HCT116 (cell line): Measurements from ENCODE around the gene DRC7. TPM values are rescaled to one million over a fixed set of nuclear protein-coding genes. Genes with fewer than 3 reads are reported as not detected.

ENCODE experiments used
- ATAC-seq: fragments of 200-7000 bp; cut with Tn5 transposase; 2 replicates; pipeline ENCODE4 v1.9.1; 2020; ENCODE audit warnings: mild to moderate bottlenecking, moderate library complexity
- BruUV-seq: library from RNA; stranded (reverse); fragments of 400-500 nt; replicated peaks from 2 replicates; lab custom pipeline; 2021; lab: Mats Ljungman, UMichigan
- CTCF ChIA-PET: fragments of 300-600 bp; sonication (Branson Sonifier 250); formaldehyde crosslinking; loops from one replicate; lab custom pipeline; 2021; ENCODE audit warnings: antibody characterized with exemption; lab: Charles Lee
- POLR2A ChIA-PET: fragments of 300-600, 350-600 bp; sonication (Branson Sonifier 250); formaldehyde crosslinking; loops from one replicate; lab custom pipeline; 2021; ENCODE audit warnings: antibody characterized with exemption; lab: Charles Lee
- RAD21 ChIA-PET, 2 experiments: fragments of 300-600 bp; sonication (Branson Sonifier 250); formaldehyde crosslinking; loops; one replicate each; lab custom pipeline; 2023; ENCODE audit warnings: low total read pairs in 2 of 2; ENCODE audit not compliant: uncharacterized antibody in 2 of 2, unreplicated experiment in 2 of 2, low non-redundant PET in 1 of 2; lab: Charles Lee
- DNase-seq: peaks from one replicate; pipeline ENCODE4 v3.0.0-alpha.2; 2010; ENCODE audit warnings: low read depth, low spot score
- H2AFZ ChIP-seq: fragments of 200-600 bp; shearing (Covaris generic), sonication (generic); 2 replicates; pipeline ENCODE4 v1.6.1; 2017; ENCODE audit warnings: low read depth, mixed run types, mixed read lengths, antibody characterized with exemption, low read length; ENCODE audit not compliant: poor library complexity, severe bottlenecking
- H3K27ac ChIP-seq: 2 replicates; pipeline ENCODE4 v1.5.1; 2012; ENCODE audit warnings: low read depth, low read length
- H3K27me3 ChIP-seq: fragments of 200-600 bp; sonication (generic); 2 replicates; pipeline ENCODE4 v1.6.1; 2016; ENCODE audit warnings: mixed run types, low read length, mixed read lengths; ENCODE audit not compliant: insufficient read depth
- H3K36me3 ChIP-seq, 2 experiments: fragments of 200-500 bp in 1 of 2; fragments of 200-600 bp in 1 of 2; sonication (Bioruptor generic) in 1 of 2; sonication (generic) in 1 of 2; 2 replicates each; pipeline versions ENCODE4 v1.5.1 to v1.6.1; 2014 to 2016; ENCODE audit warnings: low read length in 2 of 2, inconsistent platforms in 1 of 2, mixed read lengths in 1 of 2, mixed run types in 1 of 2; ENCODE audit not compliant: insufficient read depth in 2 of 2, control insufficient read depth in 1 of 2
- H3K4me1 ChIP-seq, 2 experiments: fragments of 200-600 bp in 1 of 2; sonication (generic) in 1 of 2; 2 replicates each; pipeline versions ENCODE4 v1.5.1 to v1.6.1; 2012 to 2017; ENCODE audit warnings: low read length in 2 of 2, inconsistent platforms in 1 of 2, mild to moderate bottlenecking in 1 of 2, mixed read lengths in 1 of 2, mixed run types in 1 of 2, moderate library complexity in 1 of 2; ENCODE audit not compliant: insufficient read depth in 2 of 2, control insufficient read depth in 1 of 2
- H3K4me2 ChIP-seq: fragments of 200-600 bp; sonication (generic); 2 replicates; pipeline ENCODE4 v1.6.1; 2017; ENCODE audit warnings: mixed run types, low read length, mixed read lengths
- H3K4me3 ChIP-seq, 2 experiments: fragments of 200-600 bp in 1 of 2; sonication (generic) in 1 of 2; replicated peaks in 1 of 2; 2 replicates each; pipeline ENCODE4 v1.5.1; 2011 to 2016; ENCODE audit warnings: low read length in 2 of 2, control low read depth in 1 of 2, low read depth in 1 of 2, mild to moderate bottlenecking in 1 of 2, mixed read lengths in 1 of 2, mixed run types in 1 of 2
- H3K79me2 ChIP-seq: fragments of 200-600 bp; sonication (generic); 2 replicates; pipeline ENCODE4 v1.6.1; 2017; ENCODE audit warnings: mild to moderate bottlenecking, mixed run types, low read length, moderate library complexity, mixed read lengths; ENCODE audit not compliant: insufficient read depth
- H3K9ac ChIP-seq: fragments of 200-600 bp; sonication (generic); 2 replicates; pipeline ENCODE4 v1.6.1; 2016; ENCODE audit warnings: low read length, mixed read lengths
- H3K9me2 ChIP-seq: fragments of 200-600 bp; sonication (generic), shearing (Covaris generic); 2 replicates; pipeline ENCODE4 v1.6.1; 2017; ENCODE audit warnings: mixed run types, mild to moderate bottlenecking, moderate library complexity; ENCODE audit not compliant: insufficient read depth
- H3K9me3 ChIP-seq, 2 experiments: fragments of 200-500 bp in 1 of 2; fragments of 200-600 bp in 1 of 2; sonication (Bioruptor generic) in 1 of 2; sonication (generic) in 1 of 2; 2 replicates each; pipeline ENCODE4 v1.6.1; 2014 to 2017; ENCODE audit warnings: low read length in 2 of 2, mixed read lengths in 2 of 2, inconsistent platforms in 1 of 2, low read depth in 1 of 2, mild to moderate bottlenecking in 1 of 2, mixed run types in 1 of 2, moderate library complexity in 1 of 2; ENCODE audit not compliant: control insufficient read depth in 1 of 2, insufficient read depth in 1 of 2
- H4K20me1 ChIP-seq: fragments of 200-600 bp; sonication (generic), shearing (Covaris generic); 2 replicates; pipeline ENCODE4 v1.6.1; 2017; ENCODE audit warnings: mixed run types, mild to moderate bottlenecking, moderate library complexity; ENCODE audit not compliant: insufficient read depth
- CBX3 ChIP-seq: IDR thresholded peaks from 2 replicates; pipeline ENCODE4 v1.6.1; 2012; ENCODE audit warnings: low read depth
- CEBPB ChIP-seq: IDR thresholded peaks from 2 replicates; pipeline ENCODE4 v1.6.1; 2012; ENCODE audit warnings: low read depth
- CTCF ChIP-seq, 3 experiments: fragments of 200-600 bp in 1 of 3; sonication (generic) in 1 of 3; IDR thresholded peaks in 2 of 3; conservative IDR thresholded peaks in 1 of 3; 2 replicates each; pipeline ENCODE4 v1.5.1; 2012 to 2017; ENCODE audit warnings: low read depth in 2 of 3, low read length in 2 of 3, antibody characterized with exemption in 1 of 3, borderline replicate concordance in 1 of 3, control low read depth in 1 of 3, mild to moderate bottlenecking in 1 of 3, mixed read lengths in 1 of 3, mixed run types in 1 of 3, moderate library complexity in 1 of 3; ENCODE audit not compliant: insufficient read depth in 1 of 3
- EZH2phosphoT487 ChIP-seq: fragments of 200-600 bp; IDR thresholded peaks from 2 replicates; pipeline ENCODE4 v1.6.1; 2018; ENCODE audit warnings: antibody characterized with exemption, borderline replicate concordance
- FOSL1 ChIP-seq: IDR thresholded peaks from 2 replicates; pipeline ENCODE4 v1.6.1; 2012; ENCODE audit warnings: low read depth
- JUND ChIP-seq: IDR thresholded peaks from 2 replicates; pipeline ENCODE4 v1.6.1; 2012
- POLR2A ChIP-seq: IDR thresholded peaks from 2 replicates; pipeline ENCODE4 v1.7.0; 2011; ENCODE audit warnings: borderline replicate concordance; ENCODE audit not compliant: insufficient read depth, insufficient read length; ENCODE audit errors: extremely low read depth
- POLR2AphosphoS5 ChIP-seq: IDR thresholded peaks from 2 replicates; pipeline ENCODE4 v1.6.1; 2011; ENCODE audit warnings: mild to moderate bottlenecking, low read depth, low read length, moderate library complexity
- RAD21 ChIP-seq: IDR thresholded peaks from 2 replicates; pipeline ENCODE4 v1.6.1; 2012; ENCODE audit warnings: low read depth, mild to moderate bottlenecking
- SP1 ChIP-seq: IDR thresholded peaks from 2 replicates; pipeline ENCODE4 v1.6.1; 2012; ENCODE audit warnings: low read depth
- TCF7L2 ChIP-seq: IDR thresholded peaks from 2 replicates; pipeline ENCODE4 v1.7.0; 2011; ENCODE audit warnings: borderline replicate concordance, inconsistent platforms; ENCODE audit not compliant: insufficient read depth, insufficient read length; ENCODE audit errors: extremely low read depth
- YY1 ChIP-seq: IDR thresholded peaks from 2 replicates; pipeline ENCODE4 v1.6.1; 2011; ENCODE audit warnings: low read length, low read depth, moderate library complexity, mild to moderate bottlenecking; ENCODE audit not compliant: insufficient replicate concordance; ENCODE audit errors: extremely low read depth
- ZNF274 ChIP-seq: fragments of 200-500 bp; sonication (Bioruptor generic); IDR thresholded peaks from 2 replicates; pipeline ENCODE4 v1.6.1; 2014; ENCODE audit warnings: mild to moderate bottlenecking, low read depth, low read length, inconsistent platforms
- intact Hi-C: fragments of 100-400 bp; cut with micrococcal nuclease; formaldehyde crosslinking; loops from 2 replicates; pipeline ENCODE4 v1.10.0; 2022
- total RNA-seq: library from RNA; stranded (reverse); gene quantifications from one replicate; pipeline ENCODE4 v1.2.1, GENCODE V29; 2021; ENCODE audit not compliant: unreplicated experiment
- TF ChIP-seq, protein P1 (sequence below): IDR thresholded peaks from 2 replicates; pipeline ENCODE4 v1.6.1; 2011; ENCODE audit warnings: mild to moderate bottlenecking, low read length, moderate library complexity; ENCODE audit not compliant: insufficient replicate concordance; ENCODE audit errors: extremely low read depth
- TF ChIP-seq, protein P2 (sequence below): IDR thresholded peaks from 2 replicates; pipeline ENCODE4 v1.6.1; 2012

DRC7 gene
- total RNA-seq, 1 experiment from 2014 or later: 0.91 TPM

DNA sequence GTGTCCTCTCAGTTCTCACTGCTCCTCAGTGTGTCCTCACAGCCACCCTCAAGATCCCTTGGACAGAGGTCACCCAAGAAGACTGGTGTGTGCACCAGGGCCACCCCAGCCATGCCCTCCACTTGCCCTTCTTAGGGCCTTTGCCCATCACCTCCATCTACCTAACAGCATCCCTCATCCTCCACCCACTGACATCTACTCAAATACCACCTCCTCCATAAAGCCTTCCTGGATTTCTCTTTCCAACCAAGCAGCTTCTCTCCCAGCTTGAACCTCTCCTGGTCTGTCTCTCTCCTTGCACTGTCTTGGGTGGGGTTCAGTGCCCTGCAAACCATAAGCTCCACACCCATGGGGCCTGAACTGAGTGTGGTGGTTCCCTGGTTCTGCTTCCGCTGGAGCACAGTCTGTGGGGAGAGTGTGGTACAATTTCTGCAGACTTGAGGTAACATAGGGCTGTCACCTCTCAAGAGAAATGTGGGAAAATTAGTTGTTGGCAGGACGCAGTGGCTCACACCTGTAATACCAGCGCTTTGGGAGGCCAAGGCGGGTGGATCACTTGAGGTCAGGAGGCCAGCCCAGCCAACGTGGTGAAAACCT is 55.3 kb downstream of the DRC7 start:
- no peak overlapping the region for H3K9ac ChIP-seq
- H3K4me3 ChIP-seq: no peak overlapping the region
- H3K4me1 ChIP-seq: no peaks in the 10 kb centered on the region
- TF ChIP-seq RAD21 (no peak), EZH2phosphoT487 (no peak), CTCF (IDR thresholded peaks at IDR 0.05 in 2 of 3, conservative IDR thresholded peaks at IDR 0.05 in 1 of 3; ENCODE audit: borderline replicate concordance in 1 of 3, insufficient read depth in 1 of 3, low read depth in 2 of 3, low read length in 2 of 3) (no peak), ZNF274 (no peak), SP1 (no peak), POLR2AphosphoS5 (no peak), JUND (no peak), FOSL1 (no peak), CBX3 (no peak), TCF7L2 (no peak), CEBPB (no peak), POLR2A (no peak), YY1 (no peak)
- TF ChIP-seq, protein P1, sequence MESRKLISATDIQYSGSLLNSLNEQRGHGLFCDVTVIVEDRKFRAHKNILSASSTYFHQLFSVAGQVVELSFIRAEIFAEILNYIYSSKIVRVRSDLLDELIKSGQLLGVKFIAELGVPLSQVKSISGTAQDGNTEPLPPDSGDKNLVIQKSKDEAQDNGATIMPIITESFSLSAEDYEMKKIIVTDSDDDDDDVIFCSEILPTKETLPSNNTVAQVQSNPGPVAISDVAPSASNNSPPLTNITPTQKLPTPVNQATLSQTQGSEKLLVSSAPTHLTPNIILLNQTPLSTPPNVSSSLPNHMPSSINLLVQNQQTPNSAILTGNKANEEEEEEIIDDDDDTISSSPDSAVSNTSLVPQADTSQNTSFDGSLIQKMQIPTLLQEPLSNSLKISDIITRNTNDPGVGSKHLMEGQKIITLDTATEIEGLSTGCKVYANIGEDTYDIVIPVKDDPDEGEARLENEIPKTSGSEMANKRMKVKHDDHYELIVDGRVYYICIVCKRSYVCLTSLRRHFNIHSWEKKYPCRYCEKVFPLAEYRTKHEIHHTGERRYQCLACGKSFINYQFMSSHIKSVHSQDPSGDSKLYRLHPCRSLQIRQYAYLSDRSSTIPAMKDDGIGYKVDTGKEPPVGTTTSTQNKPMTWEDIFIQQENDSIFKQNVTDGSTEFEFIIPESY: no peak
- TF ChIP-seq, protein P2, sequence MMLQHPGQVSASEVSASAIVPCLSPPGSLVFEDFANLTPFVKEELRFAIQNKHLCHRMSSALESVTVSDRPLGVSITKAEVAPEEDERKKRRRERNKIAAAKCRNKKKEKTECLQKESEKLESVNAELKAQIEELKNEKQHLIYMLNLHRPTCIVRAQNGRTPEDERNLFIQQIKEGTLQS: no peak
- ChIA-PET POLR2A (no interaction called here), RAD21 (no interaction called here), CTCF (no interaction called here)
- no peak overlapping the region for H3K4me2 ChIP-seq
- H3K27ac ChIP-seq: no peak overlapping the region
- BruUV-seq: no TSS peak
- H3K79me2 ChIP-seq: no peaks in the 10 kb centered on the region
- ATAC-seq (no peak), DNase-seq (no peak)
- intact Hi-C loops: loop anchor here (10.0 kb wide), 1 partner anchor 145 kb away; no protein-coding TSS in a partner anchor
- no peaks in the 10 kb centered on the region for H3K36me3 ChIP-seq
- H3K9me3 ChIP-seq: no peaks in the 10 kb centered on the region
- no peaks in the 10 kb centered on the region for H3K27me3 ChIP-seq
- no peak overlapping the region for H2AFZ ChIP-seq
- no peaks in the 10 kb centered on the region for H4K20me1 ChIP-seq
- H3K9me2 ChIP-seq: no peaks in the 10 kb centered on the region
